ENCODE results near the gene MAP4K3. TPM values are rescaled to one million over a fixed set of nuclear protein-coding genes. Genes with fewer than 3 reads are reported as not detected.
A peak's percentile ranks its signal among the peaks of the same experiment; 100 is the strongest.

The MAP4K3 gene
- total RNA-seq, 1 experiment from 2014 or later: 97.4 TPM

DNA sequence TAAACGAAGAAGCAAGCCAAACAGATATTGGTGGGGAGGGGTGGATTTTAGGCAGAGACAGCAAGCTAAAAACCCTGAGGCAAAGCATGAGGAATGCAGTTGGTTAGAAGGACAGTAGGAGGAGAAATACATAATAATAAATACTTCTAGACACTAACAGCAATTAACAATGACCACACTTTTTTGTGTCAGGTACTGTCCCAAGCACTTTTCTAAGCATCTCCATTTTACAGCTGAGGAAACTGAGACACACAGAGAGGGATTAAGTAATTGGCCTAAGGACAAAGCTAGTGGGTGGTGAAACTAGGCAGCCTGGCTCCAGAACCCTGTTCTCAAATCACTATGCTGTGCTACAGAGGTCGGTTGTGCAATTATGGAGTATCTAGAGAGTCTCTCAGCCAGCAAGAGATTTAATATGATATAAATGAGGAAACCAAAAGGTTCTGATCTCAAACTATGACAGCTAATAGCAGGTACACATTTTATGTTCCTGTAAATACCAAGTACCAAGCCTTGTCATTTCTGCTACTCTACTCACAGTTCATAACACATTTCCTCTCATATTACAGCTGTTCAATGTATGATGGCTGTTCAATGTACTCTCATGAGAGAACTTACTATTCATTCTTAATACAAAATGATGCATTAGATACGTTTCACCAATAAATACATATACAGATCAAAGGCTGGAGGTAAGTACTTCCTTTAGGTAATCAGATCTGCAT, 5.3 kb downstream of the MAP4K3 start:
- H2AFZ ChIP-seq (ENCODE audit: low read length): no peak overlapping the region
- intact Hi-C loops (cut with micrococcal nuclease): loop anchor here (5.0 to 10.0 kb wide), 2 partner anchors 34 to 213 kb away; no protein-coding TSS in a partner anchor
- no peaks in the 10 kb centered on the region for H3K27me3 ChIP-seq (ENCODE audit: low read length)
- no peaks in the 10 kb centered on the region; the same call in 1 of the 2 replicates for H3K36me3 ChIP-seq (ENCODE audit: low read depth, low read length)
- ChIA-PET CTCF (no interaction called here), POLR2A (ENCODE audit: unreplicated experiment) (no interaction called here)
- no peaks in the 10 kb centered on the region for H3K9me2 ChIP-seq (replicated peaks; ENCODE audit: low read length)
- H3K4me2 ChIP-seq (ENCODE audit: low read length): peak overlapping the region; percentile 85
- H3K27ac ChIP-seq (ENCODE audit: low read length): peak overlapping the region; percentile 3; the same call in 1 of the 2 replicates
- H3K4me1 ChIP-seq (ENCODE audit: insufficient read depth, low read length): peaks cover 59% of the 10 kb centered on the region
- H4K20me1 ChIP-seq (ENCODE audit: low read length): peaks cover 75% of the 10 kb centered on the region
- H3F3A ChIP-seq (ENCODE audit: low read length, unreplicated experiment): no peaks in the 10 kb centered on the region
- H3K9ac ChIP-seq (ENCODE audit: low read length): no peak overlapping the region
- DNase-seq: peak; percentile 43
- no peaks in the 10 kb centered on the region for H3K9me3 ChIP-seq (ENCODE audit: low read length)
- ATAC-seq: 0 out of 2 replicates have a peak, but pooled peaks have one; percentile 7
- H3K4me3 ChIP-seq (ENCODE audit: low read length): 0 out of 2 replicates have a peak overlapping the region, but pooled peaks have one; percentile 2
- BruUV-seq (replicated peaks): no TSS peak
- TF ChIP-seq EZH2 (IDR thresholded peaks at IDR 0.05; ENCODE audit: low read length, unreplicated experiment) (no peak), EZH2phosphoT487 (IDR thresholded peaks at IDR 0.05; ENCODE audit: borderline replicate concordance, low read length) (no peak)
- TF ChIP-seq, protein P1, sequence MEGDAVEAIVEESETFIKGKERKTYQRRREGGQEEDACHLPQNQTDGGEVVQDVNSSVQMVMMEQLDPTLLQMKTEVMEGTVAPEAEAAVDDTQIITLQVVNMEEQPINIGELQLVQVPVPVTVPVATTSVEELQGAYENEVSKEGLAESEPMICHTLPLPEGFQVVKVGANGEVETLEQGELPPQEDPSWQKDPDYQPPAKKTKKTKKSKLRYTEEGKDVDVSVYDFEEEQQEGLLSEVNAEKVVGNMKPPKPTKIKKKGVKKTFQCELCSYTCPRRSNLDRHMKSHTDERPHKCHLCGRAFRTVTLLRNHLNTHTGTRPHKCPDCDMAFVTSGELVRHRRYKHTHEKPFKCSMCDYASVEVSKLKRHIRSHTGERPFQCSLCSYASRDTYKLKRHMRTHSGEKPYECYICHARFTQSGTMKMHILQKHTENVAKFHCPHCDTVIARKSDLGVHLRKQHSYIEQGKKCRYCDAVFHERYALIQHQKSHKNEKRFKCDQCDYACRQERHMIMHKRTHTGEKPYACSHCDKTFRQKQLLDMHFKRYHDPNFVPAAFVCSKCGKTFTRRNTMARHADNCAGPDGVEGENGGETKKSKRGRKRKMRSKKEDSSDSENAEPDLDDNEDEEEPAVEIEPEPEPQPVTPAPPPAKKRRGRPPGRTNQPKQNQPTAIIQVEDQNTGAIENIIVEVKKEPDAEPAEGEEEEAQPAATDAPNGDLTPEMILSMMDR (conservative IDR thresholded peaks at IDR 0.05; ENCODE audit: low read depth, low read length): no peak
- peaks cover 100% of the 10 kb centered on the region for H3K79me2 ChIP-seq (ENCODE audit: low read length)

DNA sequence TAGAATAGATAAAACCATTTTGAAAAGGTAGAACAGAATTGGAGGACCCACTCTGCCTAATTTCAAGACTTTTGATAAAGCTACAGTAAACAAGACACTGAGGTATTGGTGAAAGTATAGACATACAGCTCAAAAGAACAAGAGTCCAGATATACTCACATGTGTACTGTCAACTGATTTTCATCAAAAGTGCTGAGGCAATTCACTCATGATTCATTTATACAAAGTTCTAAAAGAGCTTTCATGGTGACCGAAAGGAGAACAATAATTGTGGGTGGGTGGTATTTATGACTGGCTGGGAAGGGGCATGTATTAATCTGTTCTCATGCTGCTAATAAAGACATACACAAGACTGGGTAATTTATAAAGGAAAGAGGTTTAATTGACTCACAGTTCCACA, 7.3 kb downstream of the MAP4K3 start:
- Histone ChIP-seq H3K36me3 (ENCODE audit: low read depth, low read length) (no peaks in the 10 kb centered on the region; the same call in 1 of the 2 replicates), H3K9me3 (ENCODE audit: low read length) (no peaks in the 10 kb centered on the region), H3K4me1 (ENCODE audit: insufficient read depth, low read length) (peaks cover 63% of the 10 kb centered on the region), H3K9me2 (replicated peaks; ENCODE audit: low read length) (no peaks in the 10 kb centered on the region), H3K9ac (ENCODE audit: low read length) (no peak overlapping the region), H3F3A (ENCODE audit: low read length, unreplicated experiment) (no peaks in the 10 kb centered on the region), H3K79me2 (ENCODE audit: low read length) (peaks cover 100% of the 10 kb centered on the region), H3K4me3 (ENCODE audit: low read length) (no peak overlapping the region), H3K27ac (ENCODE audit: low read length) (no peak overlapping the region), H2AFZ (ENCODE audit: low read length) (no peak overlapping the region), H3K4me2 (ENCODE audit: low read length) (peak overlapping the region; percentile 85), H3K27me3 (ENCODE audit: low read length) (no peaks in the 10 kb centered on the region), H4K20me1 (ENCODE audit: low read length) (peaks cover 73% of the 10 kb centered on the region)
- DNase-seq (no peak), ATAC-seq (no peak)
- POLR2A ChIA-PET (ENCODE audit: unreplicated experiment): no interaction called here
- CTCF ChIA-PET: no interaction called here
- no TSS peak for BruUV-seq (replicated peaks)
- intact Hi-C loops (cut with micrococcal nuclease): loop anchor here (5.0 to 10.0 kb wide), 2 partner anchors 32 to 215 kb away; no protein-coding TSS in a partner anchor
- TF ChIP-seq EZH2 (IDR thresholded peaks at IDR 0.05; ENCODE audit: low read length, unreplicated experiment): no peak
- TF ChIP-seq EZH2phosphoT487 (IDR thresholded peaks at IDR 0.05; ENCODE audit: borderline replicate concordance, low read length): no peak
- TF ChIP-seq, protein P1 (conservative IDR thresholded peaks at IDR 0.05; ENCODE audit: low read depth, low read length): no peak

DNA sequence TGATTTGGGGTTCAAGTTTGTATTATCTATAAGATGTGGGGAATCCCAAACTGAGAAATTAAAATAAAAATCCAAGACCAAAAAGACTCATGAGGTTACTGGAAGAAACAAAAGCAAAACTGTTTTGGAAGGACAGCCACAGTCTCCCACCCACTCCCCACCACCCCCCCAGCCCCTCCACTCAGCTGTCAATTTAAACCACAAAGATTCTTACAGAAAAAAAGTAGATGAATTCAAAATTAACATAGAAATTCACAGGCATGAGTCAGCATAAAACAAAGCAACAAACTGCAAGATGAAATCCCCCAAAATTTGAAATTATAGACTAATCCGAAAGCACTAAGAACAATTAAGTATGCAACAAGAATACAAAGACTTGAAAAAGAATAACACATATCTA, 12.1 kb downstream of the MAP4K3 start:
- TF ChIP-seq EZH2phosphoT487 (IDR thresholded peaks at IDR 0.05; ENCODE audit: borderline replicate concordance, low read length): no peak
- TF ChIP-seq, protein P1 (conservative IDR thresholded peaks at IDR 0.05; ENCODE audit: low read depth, low read length): no peak
- TF ChIP-seq EZH2 (IDR thresholded peaks at IDR 0.05; ENCODE audit: low read length, unreplicated experiment): no peak
- no peak overlapping the region for H3K27ac ChIP-seq (ENCODE audit: low read length)
- no peak overlapping the region for H3K9ac ChIP-seq (ENCODE audit: low read length)
- H3K4me1 ChIP-seq (ENCODE audit: insufficient read depth, low read length): peaks cover 15% of the 10 kb centered on the region
- H3K4me3 ChIP-seq (ENCODE audit: low read length): no peak overlapping the region
- ChIA-PET CTCF (no interaction called here), POLR2A (ENCODE audit: unreplicated experiment) (no interaction called here)
- no TSS peak for BruUV-seq (replicated peaks)
- H3K4me2 ChIP-seq (ENCODE audit: low read length): no peak overlapping the region
- peaks cover 100% of the 10 kb centered on the region for H3K79me2 ChIP-seq (ENCODE audit: low read length)
- DNase-seq (no peak), ATAC-seq (no peak)
- no peaks in the 10 kb centered on the region for H3F3A ChIP-seq (ENCODE audit: low read length, unreplicated experiment)
- H3K36me3 ChIP-seq (ENCODE audit: low read depth, low read length): no peaks in the 10 kb centered on the region; the same call in 1 of the 2 replicates
- H4K20me1 ChIP-seq (ENCODE audit: low read length): peaks cover 61% of the 10 kb centered on the region
- no peaks in the 10 kb centered on the region for H3K27me3 ChIP-seq (ENCODE audit: low read length)
- no peaks in the 10 kb centered on the region for H3K9me3 ChIP-seq (ENCODE audit: low read length)
- no peaks in the 10 kb centered on the region for H3K9me2 ChIP-seq (replicated peaks; ENCODE audit: low read length)
- no peak overlapping the region for H2AFZ ChIP-seq (ENCODE audit: low read length)
- intact Hi-C loops (cut with micrococcal nuclease): no loop called here

Data from PC-3 (cell line).